ENCODE measurements around the gene AMHR2. TPM values are rescaled to one million over a fixed set of nuclear protein-coding genes. Genes with fewer than 3 reads are reported as not detected.
"Not testable (repeated sequence)": the region's sequence is repeated elsewhere in the genome, so short reads cannot be mapped to it uniquely, and the experiment has no call there.

The AMHR2 gene
- total RNA-seq, 1 experiment from 2014 or later, result 1.6 TPM

DNA sequence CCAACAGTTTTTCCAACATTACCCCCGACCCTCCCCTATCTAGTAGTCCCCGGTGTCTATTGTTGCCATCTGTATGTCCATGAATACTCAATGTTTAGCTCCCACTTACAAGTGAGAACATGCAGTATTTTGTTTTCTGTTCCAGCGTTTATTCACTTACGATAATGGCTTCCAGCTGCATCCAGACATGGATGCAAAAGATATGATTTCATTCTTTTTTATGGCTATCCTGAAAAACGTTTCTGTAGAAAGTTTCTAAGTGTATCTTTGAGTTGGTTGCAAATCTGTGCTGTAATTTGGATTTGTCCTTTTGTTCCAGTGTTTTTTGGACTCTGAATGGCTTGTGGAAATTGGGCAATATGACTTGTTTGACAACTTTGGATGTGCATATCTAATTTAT, 31.9 kb upstream of the AMHR2 start:
- H3K27me3 ChIP-seq (ENCODE audit: control insufficient read depth, insufficient read depth, low read length), result no peaks in the 10 kb centered on the region
- H3K4me3 ChIP-seq (ENCODE audit: insufficient read depth, low read depth, low read length), result no peak overlapping the region
- H3K36me3 ChIP-seq (replicated peaks; ENCODE audit: control insufficient read depth, insufficient read depth, low read length), result no peaks in the 10 kb centered on the region
- no peak for DNase-seq

DNA sequence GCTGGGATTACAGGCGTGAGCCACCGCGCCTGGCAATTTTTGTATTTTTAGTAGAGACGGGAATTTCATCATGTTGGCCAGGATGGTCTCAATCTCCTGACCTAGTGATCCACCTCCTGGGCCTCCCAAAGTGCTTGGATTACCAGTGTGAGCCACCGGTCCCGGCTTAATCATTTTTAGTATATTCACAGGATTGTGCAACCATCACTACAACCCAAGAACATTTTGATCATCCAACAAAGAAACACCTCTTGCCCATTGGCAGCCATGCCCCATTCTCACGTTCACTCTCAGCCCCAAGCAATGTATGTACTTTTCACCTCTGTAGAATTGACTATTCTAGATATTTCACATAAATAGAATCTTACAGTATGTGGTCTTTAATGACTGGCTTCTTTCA, 23.8 kb upstream of the AMHR2 start:
- no peak for DNase-seq
- Histone ChIP-seq H3K27me3 (ENCODE audit: control insufficient read depth, insufficient read depth, low read length) (no peaks in the 10 kb centered on the region), H3K36me3 (replicated peaks; ENCODE audit: control insufficient read depth, insufficient read depth, low read length) (no peaks in the 10 kb centered on the region; the same call in 1 of the 2 replicates), H3K4me3 (ENCODE audit: insufficient read depth, low read depth, low read length) (no peak overlapping the region)

DNA sequence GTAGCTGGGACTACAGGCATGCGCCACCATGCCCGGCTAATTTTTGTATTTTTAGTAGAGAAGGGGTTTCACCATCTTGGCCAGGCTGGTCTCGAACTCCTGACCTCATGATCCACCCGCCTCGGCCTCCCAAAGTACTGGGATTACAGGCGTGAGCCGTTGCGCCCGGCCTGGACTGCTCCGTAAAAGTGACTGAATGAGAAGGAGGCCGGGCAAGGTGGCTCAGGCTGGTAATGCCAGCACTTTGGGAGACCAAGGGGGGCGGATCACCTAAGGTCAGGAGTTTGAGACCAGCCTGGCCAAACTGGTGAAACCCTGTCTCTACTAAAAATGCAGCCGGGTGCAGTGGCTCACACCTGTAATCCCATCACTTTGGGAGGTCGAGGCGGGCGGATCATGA, 21.3 kb upstream of the AMHR2 start:
- DNase-seq; H3K4me3 ChIP-seq (ENCODE audit: insufficient read depth, low read depth, low read length); H3K36me3 ChIP-seq (replicated peaks; ENCODE audit: control insufficient read depth, insufficient read depth, low read length); H3K27me3 ChIP-seq (ENCODE audit: control insufficient read depth, insufficient read depth, low read length): not testable (repeated sequence)

DNA sequence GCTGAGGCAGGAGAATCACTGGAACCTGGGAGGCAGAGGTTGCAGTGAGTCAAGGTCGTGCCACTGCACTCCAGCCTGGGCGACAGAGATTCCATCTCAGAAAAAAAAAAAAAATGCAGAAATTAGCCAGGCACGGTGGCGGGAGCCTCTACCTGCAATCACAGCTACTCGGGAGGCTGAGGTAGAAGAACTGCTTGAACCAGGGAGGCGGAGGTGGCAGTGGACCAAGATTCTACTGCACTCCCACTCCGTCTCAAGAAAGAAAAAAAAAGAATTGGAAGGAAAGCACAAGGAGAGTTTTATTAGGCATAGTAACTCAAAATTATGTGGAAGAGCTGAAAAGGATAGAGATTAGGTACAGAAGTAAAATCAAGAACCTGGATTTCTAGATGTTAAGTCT, 20.8 kb upstream of the AMHR2 start:
- no peak overlapping the region for H3K4me3 ChIP-seq (ENCODE audit: insufficient read depth, low read depth, low read length)
- peaks cover 3% of the 10 kb centered on the region for H3K36me3 ChIP-seq (replicated peaks; ENCODE audit: control insufficient read depth, insufficient read depth, low read length)
- no peak for DNase-seq
- H3K27me3 ChIP-seq (ENCODE audit: control insufficient read depth, insufficient read depth, low read length), result no peaks in the 10 kb centered on the region

- Histone ChIP-seq H3K4me3 (ENCODE audit: insufficient read depth, low read depth, low read length) (no peak overlapping the region), H3K36me3 (replicated peaks; ENCODE audit: control insufficient read depth, insufficient read depth, low read length) (peaks cover 19% of the 10 kb centered on the region), H3K27me3 (ENCODE audit: control insufficient read depth, insufficient read depth, low read length) (no peaks in the 10 kb centered on the region)
- no peak for DNase-seq
Measured at GRCh38 chr12:53410951-53411350, 12.7 kb upstream of the AMHR2 start.

GRCh38 chr12:53413485-53414204, 10.0 kb upstream of the AMHR2 start:
- no peak overlapping the region for H3K4me3 ChIP-seq (ENCODE audit: insufficient read depth, low read depth, low read length)
- H3K27me3 ChIP-seq (ENCODE audit: control insufficient read depth, insufficient read depth, low read length), result no peaks in the 10 kb centered on the region
- DNase-seq, result no peak
- H3K36me3 ChIP-seq (replicated peaks; ENCODE audit: control insufficient read depth, insufficient read depth, low read length), result peaks cover 16% of the 10 kb centered on the region

- Histone ChIP-seq H3K4me3 (ENCODE audit: insufficient read depth, low read depth, low read length) (no peak overlapping the region), H3K27me3 (ENCODE audit: control insufficient read depth, insufficient read depth, low read length) (no peaks in the 10 kb centered on the region), H3K36me3 (replicated peaks; ENCODE audit: control insufficient read depth, insufficient read depth, low read length) (peaks cover 13% of the 10 kb centered on the region)
- no peak for DNase-seq
Measured at GRCh38 chr12:53414756-53415417, 8.8 kb upstream of the AMHR2 start.

DNA sequence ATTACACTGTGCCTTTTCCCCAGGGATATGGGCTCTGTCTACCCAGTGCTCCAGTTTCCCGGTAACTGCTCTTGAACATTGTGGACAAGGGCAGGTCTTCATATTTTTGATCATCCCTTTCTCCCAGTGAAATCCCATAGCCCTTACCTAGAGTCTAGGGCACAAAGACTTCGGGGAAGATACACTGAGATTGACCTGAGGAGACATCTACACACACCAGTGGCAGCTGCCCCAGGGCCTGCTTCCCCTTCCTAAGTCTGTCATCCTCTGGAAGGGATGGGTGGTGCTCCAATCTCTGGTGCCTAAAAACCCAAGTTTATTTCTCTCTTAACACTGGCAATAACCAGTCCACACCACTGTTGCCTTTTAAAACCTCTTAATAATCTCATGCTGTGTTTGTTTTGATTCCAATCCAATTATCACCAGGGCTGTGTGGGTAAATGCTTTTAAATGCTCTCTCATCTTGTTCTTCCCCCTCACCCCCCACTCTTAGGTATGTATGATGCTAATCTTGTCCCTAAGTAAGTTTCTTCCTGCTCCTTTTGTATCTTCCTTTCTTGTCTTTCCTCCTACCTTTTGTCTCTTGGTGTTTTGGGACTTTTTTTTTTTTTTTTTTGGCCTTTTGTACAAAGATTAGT, 7.8 kb upstream of the AMHR2 start:
- not testable (repeated sequence) for DNase-seq; H3K27me3 ChIP-seq (ENCODE audit: control insufficient read depth, insufficient read depth, low read length); H3K4me3 ChIP-seq (ENCODE audit: insufficient read depth, low read depth, low read length)
- H3K36me3 ChIP-seq (replicated peaks; ENCODE audit: control insufficient read depth, insufficient read depth, low read length), result peaks cover 10% of the 10 kb centered on the region

- not testable (repeated sequence) for H3K36me3 ChIP-seq (replicated peaks; ENCODE audit: control insufficient read depth, insufficient read depth, low read length); H3K27me3 ChIP-seq (ENCODE audit: control insufficient read depth, insufficient read depth, low read length); H3K4me3 ChIP-seq (ENCODE audit: insufficient read depth, low read depth, low read length); DNase-seq
Measured at GRCh38 chr12:53417291-53417816, 6.3 kb upstream of the AMHR2 start.

DNA sequence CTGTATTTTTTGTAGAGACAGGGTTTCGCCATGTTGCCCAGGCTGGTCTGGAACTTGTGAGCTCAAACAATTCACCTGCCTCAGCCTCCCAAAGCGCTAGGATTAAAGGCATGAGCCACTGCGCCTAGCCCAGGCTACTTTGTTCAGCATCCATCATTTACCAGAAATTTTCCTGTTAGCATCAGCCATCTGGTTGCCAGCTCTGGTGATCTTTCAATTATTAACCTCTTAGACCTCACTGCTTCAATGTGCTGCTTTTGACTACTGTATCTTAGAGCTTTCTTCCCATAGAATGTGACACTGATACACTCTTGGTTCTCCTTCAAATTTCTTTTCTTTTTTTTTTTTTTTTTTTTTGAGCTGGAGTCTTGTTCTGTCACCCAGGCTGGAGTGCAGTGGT, 5.4 kb upstream of the AMHR2 start:
- Histone ChIP-seq H3K27me3 (ENCODE audit: control insufficient read depth, insufficient read depth, low read length) (no peaks in the 10 kb centered on the region), H3K36me3 (replicated peaks; ENCODE audit: control insufficient read depth, insufficient read depth, low read length) (no peaks in the 10 kb centered on the region), H3K4me3 (ENCODE audit: insufficient read depth, low read depth, low read length) (no peak overlapping the region)
- DNase-seq, result no peak

DNA sequence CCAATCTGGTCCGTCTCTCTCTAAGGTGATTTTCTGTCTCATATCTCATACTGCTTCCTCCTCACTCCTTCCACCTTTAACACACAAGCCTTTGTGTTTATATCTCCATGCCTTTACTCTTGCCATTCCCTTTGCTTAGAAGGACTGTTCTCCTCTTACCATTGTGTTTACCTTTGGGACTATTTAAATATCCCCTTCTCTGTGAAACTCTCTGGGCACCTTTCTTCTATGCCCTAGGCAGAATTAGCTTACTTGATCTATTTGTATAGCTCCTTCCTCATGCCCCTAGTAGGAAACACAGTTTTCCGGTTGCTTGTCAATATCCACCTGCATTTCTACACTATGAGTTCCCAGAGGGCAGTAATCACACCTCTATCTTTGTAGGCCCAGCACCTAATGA, 3.9 kb upstream of the AMHR2 start:
- H3K27me3 ChIP-seq (ENCODE audit: control insufficient read depth, insufficient read depth, low read length), result no peaks in the 10 kb centered on the region
- H3K4me3 ChIP-seq (ENCODE audit: insufficient read depth, low read depth, low read length), result no peak overlapping the region
- no peaks in the 10 kb centered on the region for H3K36me3 ChIP-seq (replicated peaks; ENCODE audit: control insufficient read depth, insufficient read depth, low read length)
- no peak for DNase-seq

GRCh38 chr12:53422247-53422646, 1.4 kb upstream of the AMHR2 start:
- not testable (repeated sequence) for H3K27me3 ChIP-seq (ENCODE audit: control insufficient read depth, insufficient read depth, low read length); DNase-seq; H3K36me3 ChIP-seq (replicated peaks; ENCODE audit: control insufficient read depth, insufficient read depth, low read length); H3K4me3 ChIP-seq (ENCODE audit: insufficient read depth, low read depth, low read length)

- no peak for DNase-seq
- Histone ChIP-seq H3K4me3 (ENCODE audit: insufficient read depth, low read depth, low read length) (no peak overlapping the region), H3K27me3 (ENCODE audit: control insufficient read depth, insufficient read depth, low read length) (no peaks in the 10 kb centered on the region)
Measured at GRCh38 chr12:53424626-53425514, 1.2 kb downstream of the AMHR2 start.

DNA sequence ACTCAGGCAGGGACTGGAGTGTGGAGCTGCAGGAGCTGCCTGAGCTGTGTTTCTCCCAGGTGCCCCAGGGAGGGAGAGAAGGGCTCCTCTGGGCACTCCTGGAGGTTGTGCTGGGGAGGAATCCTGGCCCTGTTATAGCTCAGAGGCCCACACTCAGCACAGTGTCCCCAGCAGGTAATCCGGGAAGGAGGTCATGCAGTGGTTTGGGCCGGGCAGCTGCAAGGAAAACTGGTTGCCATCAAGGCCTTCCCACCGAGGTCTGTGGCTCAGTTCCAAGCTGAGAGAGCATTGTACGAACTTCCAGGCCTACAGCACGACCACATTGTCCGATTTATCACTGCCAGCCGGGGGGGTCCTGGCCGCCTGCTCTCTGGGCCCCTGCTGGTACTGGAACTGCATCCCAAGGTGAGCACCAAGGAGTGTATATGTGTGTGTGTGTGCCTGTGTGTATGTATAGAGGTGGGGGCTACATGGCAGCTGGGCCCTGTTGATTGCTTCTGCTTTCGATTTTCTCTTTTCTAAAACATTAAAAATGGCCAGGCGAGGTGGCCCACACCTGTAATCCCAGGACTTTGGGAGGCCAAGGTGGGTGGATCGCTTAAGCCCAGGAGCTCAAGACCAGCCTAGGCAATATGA, 2.0 kb downstream of the AMHR2 start:
- no peak for DNase-seq
- H3K4me3 ChIP-seq (ENCODE audit: insufficient read depth, low read depth, low read length), result no peak overlapping the region

More at GRCh38 chr12:53424626-53425514, 1.2 kb downstream of the AMHR2 start:
- H3K36me3 ChIP-seq (replicated peaks; ENCODE audit: control insufficient read depth, insufficient read depth, low read length), result no peaks in the 10 kb centered on the region

More for the DNA sequence above, 2.0 kb downstream of the AMHR2 start:
- Histone ChIP-seq H3K27me3 (ENCODE audit: control insufficient read depth, insufficient read depth, low read length) (no peaks in the 10 kb centered on the region), H3K36me3 (replicated peaks; ENCODE audit: control insufficient read depth, insufficient read depth, low read length) (no peaks in the 10 kb centered on the region)

Data from H7 (cell line).